HCT116 (cell line): Measurements from ENCODE around the gene ANO9. TPM values are rescaled to one million over a fixed set of nuclear protein-coding genes. Genes with fewer than 3 reads are reported as not detected.

ENCODE experiments used
- ATAC-seq: fragments of 200-7000 bp; cut with Tn5 transposase; 2 replicates; pipeline ENCODE4 v1.9.1; 2020; ENCODE audit warnings: mild to moderate bottlenecking, moderate library complexity
- BruUV-seq: library from RNA; stranded (reverse); fragments of 400-500 nt; replicated peaks from 2 replicates; lab custom pipeline; 2021; lab: Mats Ljungman, UMichigan
- CTCF ChIA-PET: fragments of 300-600 bp; sonication (Branson Sonifier 250); formaldehyde crosslinking; loops from one replicate; lab custom pipeline; 2021; ENCODE audit warnings: antibody characterized with exemption; lab: Charles Lee
- POLR2A ChIA-PET: fragments of 300-600, 350-600 bp; sonication (Branson Sonifier 250); formaldehyde crosslinking; loops from one replicate; lab custom pipeline; 2021; ENCODE audit warnings: antibody characterized with exemption; lab: Charles Lee
- RAD21 ChIA-PET, 2 experiments: fragments of 300-600 bp; sonication (Branson Sonifier 250); formaldehyde crosslinking; loops; one replicate each; lab custom pipeline; 2023; ENCODE audit warnings: low total read pairs in 2 of 2; ENCODE audit not compliant: uncharacterized antibody in 2 of 2, unreplicated experiment in 2 of 2, low non-redundant PET in 1 of 2; lab: Charles Lee
- DNase-seq: peaks from one replicate; pipeline ENCODE4 v3.0.0-alpha.2; 2010; ENCODE audit warnings: low read depth, low spot score
- H2AFZ ChIP-seq: fragments of 200-600 bp; shearing (Covaris generic), sonication (generic); 2 replicates; pipeline ENCODE4 v1.6.1; 2017; ENCODE audit warnings: low read depth, mixed run types, mixed read lengths, antibody characterized with exemption, low read length; ENCODE audit not compliant: poor library complexity, severe bottlenecking
- H3K27ac ChIP-seq: 2 replicates; pipeline ENCODE4 v1.5.1; 2012; ENCODE audit warnings: low read depth, low read length
- H3K27me3 ChIP-seq: fragments of 200-600 bp; sonication (generic); 2 replicates; pipeline ENCODE4 v1.6.1; 2016; ENCODE audit warnings: mixed run types, low read length, mixed read lengths; ENCODE audit not compliant: insufficient read depth
- H3K36me3 ChIP-seq, 2 experiments: fragments of 200-500 bp in 1 of 2; fragments of 200-600 bp in 1 of 2; sonication (Bioruptor generic) in 1 of 2; sonication (generic) in 1 of 2; 2 replicates each; pipeline versions ENCODE4 v1.5.1 to v1.6.1; 2014 to 2016; ENCODE audit warnings: low read length in 2 of 2, inconsistent platforms in 1 of 2, mixed read lengths in 1 of 2, mixed run types in 1 of 2; ENCODE audit not compliant: insufficient read depth in 2 of 2, control insufficient read depth in 1 of 2
- H3K4me1 ChIP-seq, 2 experiments: fragments of 200-600 bp in 1 of 2; sonication (generic) in 1 of 2; 2 replicates each; pipeline versions ENCODE4 v1.5.1 to v1.6.1; 2012 to 2017; ENCODE audit warnings: low read length in 2 of 2, inconsistent platforms in 1 of 2, mild to moderate bottlenecking in 1 of 2, mixed read lengths in 1 of 2, mixed run types in 1 of 2, moderate library complexity in 1 of 2; ENCODE audit not compliant: insufficient read depth in 2 of 2, control insufficient read depth in 1 of 2
- H3K4me2 ChIP-seq: fragments of 200-600 bp; sonication (generic); 2 replicates; pipeline ENCODE4 v1.6.1; 2017; ENCODE audit warnings: mixed run types, low read length, mixed read lengths
- H3K4me3 ChIP-seq, 2 experiments: fragments of 200-600 bp in 1 of 2; sonication (generic) in 1 of 2; replicated peaks in 1 of 2; 2 replicates each; pipeline ENCODE4 v1.5.1; 2011 to 2016; ENCODE audit warnings: low read length in 2 of 2, control low read depth in 1 of 2, low read depth in 1 of 2, mild to moderate bottlenecking in 1 of 2, mixed read lengths in 1 of 2, mixed run types in 1 of 2
- H3K79me2 ChIP-seq: fragments of 200-600 bp; sonication (generic); 2 replicates; pipeline ENCODE4 v1.6.1; 2017; ENCODE audit warnings: mild to moderate bottlenecking, mixed run types, low read length, moderate library complexity, mixed read lengths; ENCODE audit not compliant: insufficient read depth
- H3K9ac ChIP-seq: fragments of 200-600 bp; sonication (generic); 2 replicates; pipeline ENCODE4 v1.6.1; 2016; ENCODE audit warnings: low read length, mixed read lengths
- H3K9me2 ChIP-seq: fragments of 200-600 bp; sonication (generic), shearing (Covaris generic); 2 replicates; pipeline ENCODE4 v1.6.1; 2017; ENCODE audit warnings: mixed run types, mild to moderate bottlenecking, moderate library complexity; ENCODE audit not compliant: insufficient read depth
- H3K9me3 ChIP-seq, 2 experiments: fragments of 200-500 bp in 1 of 2; fragments of 200-600 bp in 1 of 2; sonication (Bioruptor generic) in 1 of 2; sonication (generic) in 1 of 2; 2 replicates each; pipeline ENCODE4 v1.6.1; 2014 to 2017; ENCODE audit warnings: low read length in 2 of 2, mixed read lengths in 2 of 2, inconsistent platforms in 1 of 2, low read depth in 1 of 2, mild to moderate bottlenecking in 1 of 2, mixed run types in 1 of 2, moderate library complexity in 1 of 2; ENCODE audit not compliant: control insufficient read depth in 1 of 2, insufficient read depth in 1 of 2
- H4K20me1 ChIP-seq: fragments of 200-600 bp; sonication (generic), shearing (Covaris generic); 2 replicates; pipeline ENCODE4 v1.6.1; 2017; ENCODE audit warnings: mixed run types, mild to moderate bottlenecking, moderate library complexity; ENCODE audit not compliant: insufficient read depth
- ATF3 ChIP-seq: IDR thresholded peaks from 2 replicates; pipeline ENCODE4 v1.6.1; 2012
- CEBPB ChIP-seq: IDR thresholded peaks from 2 replicates; pipeline ENCODE4 v1.6.1; 2012; ENCODE audit warnings: low read depth
- EZH2phosphoT487 ChIP-seq: fragments of 200-600 bp; IDR thresholded peaks from 2 replicates; pipeline ENCODE4 v1.6.1; 2018; ENCODE audit warnings: antibody characterized with exemption, borderline replicate concordance
- FOSL1 ChIP-seq: IDR thresholded peaks from 2 replicates; pipeline ENCODE4 v1.6.1; 2012; ENCODE audit warnings: low read depth
- RAD21 ChIP-seq: IDR thresholded peaks from 2 replicates; pipeline ENCODE4 v1.6.1; 2012; ENCODE audit warnings: low read depth, mild to moderate bottlenecking
- TCF7L2 ChIP-seq: IDR thresholded peaks from 2 replicates; pipeline ENCODE4 v1.7.0; 2011; ENCODE audit warnings: borderline replicate concordance, inconsistent platforms; ENCODE audit not compliant: insufficient read depth, insufficient read length; ENCODE audit errors: extremely low read depth
- YY1 ChIP-seq: IDR thresholded peaks from 2 replicates; pipeline ENCODE4 v1.6.1; 2011; ENCODE audit warnings: low read length, low read depth, moderate library complexity, mild to moderate bottlenecking; ENCODE audit not compliant: insufficient replicate concordance; ENCODE audit errors: extremely low read depth
- ZFX ChIP-seq: fragments of 450-650 bp; IDR thresholded peaks from 2 replicates; pipeline ENCODE4 v1.6.1; 2017
- ZNF274 ChIP-seq: fragments of 200-500 bp; sonication (Bioruptor generic); IDR thresholded peaks from 2 replicates; pipeline ENCODE4 v1.6.1; 2014; ENCODE audit warnings: mild to moderate bottlenecking, low read depth, low read length, inconsistent platforms
- intact Hi-C: fragments of 100-400 bp; cut with micrococcal nuclease; formaldehyde crosslinking; loops from 2 replicates; pipeline ENCODE4 v1.10.0; 2022
- total RNA-seq: library from RNA; stranded (reverse); gene quantifications from one replicate; pipeline ENCODE4 v1.2.1, GENCODE V29; 2021; ENCODE audit not compliant: unreplicated experiment
- TF ChIP-seq, protein P1 (sequence below), 3 experiments: fragments of 200-600 bp in 1 of 3; sonication (generic) in 1 of 3; IDR thresholded peaks in 2 of 3; conservative IDR thresholded peaks in 1 of 3; 2 replicates each; pipeline ENCODE4 v1.5.1; 2012 to 2017; ENCODE audit warnings: low read depth in 2 of 3, low read length in 2 of 3, antibody characterized with exemption in 1 of 3, borderline replicate concordance in 1 of 3, control low read depth in 1 of 3, mild to moderate bottlenecking in 1 of 3, mixed read lengths in 1 of 3, mixed run types in 1 of 3, moderate library complexity in 1 of 3; ENCODE audit not compliant: insufficient read depth in 1 of 3
- TF ChIP-seq, protein P2 (sequence below): IDR thresholded peaks from 2 replicates; pipeline ENCODE4 v1.6.1; 2011; ENCODE audit warnings: mild to moderate bottlenecking, low read length, moderate library complexity; ENCODE audit not compliant: insufficient replicate concordance; ENCODE audit errors: extremely low read depth

The ANO9 gene
- total RNA-seq, 1 experiment from 2014 or later, result 70.3 TPM

GRCh38 chr11:422249-422656, 19.6 kb downstream of the ANO9 start:
- no peak overlapping the region for H3K9ac ChIP-seq
- no peak overlapping the region for H2AFZ ChIP-seq
- H3K9me3 ChIP-seq, result no peaks in the 10 kb centered on the region
- intact Hi-C loops, result no loop called here
- H3K4me3 ChIP-seq, result no peak overlapping the region
- TF ChIP-seq ZNF274, result no peak
- TF ChIP-seq TCF7L2, result no peak
- no peak for TF ChIP-seq ZFX
- no peak for TF ChIP-seq FOSL1
- no peak for TF ChIP-seq RAD21
- no peak for TF ChIP-seq ATF3
- H3K79me2 ChIP-seq, result no peaks in the 10 kb centered on the region
- no peaks in the 10 kb centered on the region for H3K27me3 ChIP-seq
- ChIA-PET CTCF (no interaction called here), RAD21 (interaction anchor here in 1 of 2 experiments (0.6 kb wide), 1 partner anchor 14 kb away, joined by 4 read pairs; no protein-coding TSS in a partner anchor), POLR2A (no interaction called here)
- DNase-seq (no peak), ATAC-seq (no peak)
- H3K27ac ChIP-seq, result no peak overlapping the region
- no peaks in the 10 kb centered on the region for H3K9me2 ChIP-seq
- no peak overlapping the region for H3K4me2 ChIP-seq
- H3K36me3 ChIP-seq, result no peaks in the 10 kb centered on the region
- BruUV-seq, result no TSS peak
- no peaks in the 10 kb centered on the region for H4K20me1 ChIP-seq
- H3K4me1 ChIP-seq, result peaks cover 7 to 8% of the 10 kb centered on the region in 2 experiments; a peak in 3 of 4 replicates

GRCh38 chr11:420911-421321, 20.9 kb downstream of the ANO9 start:
- ChIA-PET CTCF (no interaction called here), RAD21 (no interaction called here), POLR2A (no interaction called here)
- TF ChIP-seq YY1 (no peak), FOSL1 (no peak), ZNF274 (no peak), CEBPB (no peak), EZH2phosphoT487 (no peak)
- TF ChIP-seq, protein P1, sequence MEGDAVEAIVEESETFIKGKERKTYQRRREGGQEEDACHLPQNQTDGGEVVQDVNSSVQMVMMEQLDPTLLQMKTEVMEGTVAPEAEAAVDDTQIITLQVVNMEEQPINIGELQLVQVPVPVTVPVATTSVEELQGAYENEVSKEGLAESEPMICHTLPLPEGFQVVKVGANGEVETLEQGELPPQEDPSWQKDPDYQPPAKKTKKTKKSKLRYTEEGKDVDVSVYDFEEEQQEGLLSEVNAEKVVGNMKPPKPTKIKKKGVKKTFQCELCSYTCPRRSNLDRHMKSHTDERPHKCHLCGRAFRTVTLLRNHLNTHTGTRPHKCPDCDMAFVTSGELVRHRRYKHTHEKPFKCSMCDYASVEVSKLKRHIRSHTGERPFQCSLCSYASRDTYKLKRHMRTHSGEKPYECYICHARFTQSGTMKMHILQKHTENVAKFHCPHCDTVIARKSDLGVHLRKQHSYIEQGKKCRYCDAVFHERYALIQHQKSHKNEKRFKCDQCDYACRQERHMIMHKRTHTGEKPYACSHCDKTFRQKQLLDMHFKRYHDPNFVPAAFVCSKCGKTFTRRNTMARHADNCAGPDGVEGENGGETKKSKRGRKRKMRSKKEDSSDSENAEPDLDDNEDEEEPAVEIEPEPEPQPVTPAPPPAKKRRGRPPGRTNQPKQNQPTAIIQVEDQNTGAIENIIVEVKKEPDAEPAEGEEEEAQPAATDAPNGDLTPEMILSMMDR (IDR thresholded peaks at IDR 0.05 in 2 of 3, conservative IDR thresholded peaks at IDR 0.05 in 1 of 3; ENCODE audit: borderline replicate concordance in 1 of 3, insufficient read depth in 1 of 3, low read depth in 2 of 3, low read length in 2 of 3), result no peak
- TF ChIP-seq, protein P2, sequence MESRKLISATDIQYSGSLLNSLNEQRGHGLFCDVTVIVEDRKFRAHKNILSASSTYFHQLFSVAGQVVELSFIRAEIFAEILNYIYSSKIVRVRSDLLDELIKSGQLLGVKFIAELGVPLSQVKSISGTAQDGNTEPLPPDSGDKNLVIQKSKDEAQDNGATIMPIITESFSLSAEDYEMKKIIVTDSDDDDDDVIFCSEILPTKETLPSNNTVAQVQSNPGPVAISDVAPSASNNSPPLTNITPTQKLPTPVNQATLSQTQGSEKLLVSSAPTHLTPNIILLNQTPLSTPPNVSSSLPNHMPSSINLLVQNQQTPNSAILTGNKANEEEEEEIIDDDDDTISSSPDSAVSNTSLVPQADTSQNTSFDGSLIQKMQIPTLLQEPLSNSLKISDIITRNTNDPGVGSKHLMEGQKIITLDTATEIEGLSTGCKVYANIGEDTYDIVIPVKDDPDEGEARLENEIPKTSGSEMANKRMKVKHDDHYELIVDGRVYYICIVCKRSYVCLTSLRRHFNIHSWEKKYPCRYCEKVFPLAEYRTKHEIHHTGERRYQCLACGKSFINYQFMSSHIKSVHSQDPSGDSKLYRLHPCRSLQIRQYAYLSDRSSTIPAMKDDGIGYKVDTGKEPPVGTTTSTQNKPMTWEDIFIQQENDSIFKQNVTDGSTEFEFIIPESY, result no peak
- no peak overlapping the region for H3K4me2 ChIP-seq
- DNase-seq, result no peak
- H3K4me1 ChIP-seq, result peaks cover 11 to 15% of the 10 kb centered on the region in 2 experiments
- H3K9ac ChIP-seq, result no peak overlapping the region
- no peaks in the 10 kb centered on the region for H4K20me1 ChIP-seq
- BruUV-seq, result no TSS peak
- H3K79me2 ChIP-seq, result no peaks in the 10 kb centered on the region; the same call in 1 of the 2 replicates
- no peak overlapping the region for H3K4me3 ChIP-seq
- H3K27me3 ChIP-seq, result no peaks in the 10 kb centered on the region
- intact Hi-C loops, result no loop called here
- no peaks in the 10 kb centered on the region for H3K9me3 ChIP-seq
- no peaks in the 10 kb centered on the region for H3K36me3 ChIP-seq
- no peak overlapping the region for H2AFZ ChIP-seq
- no peaks in the 10 kb centered on the region for H3K9me2 ChIP-seq
- no peak overlapping the region for H3K27ac ChIP-seq
- no peak for ATAC-seq
